HG02885 (cell line): ENCODE measurements around the gene CBL.

Experiments used
- ATAC-seq: cut with Tn5 transposase; IDR thresholded peaks from one replicate; pipeline ENCODE4 v1.9.1; 2021; ENCODE audit warnings: mild to moderate bottlenecking; ENCODE audit not compliant: unreplicated experiment, poor library complexity

Gene CBL

GRCh38 chr11:119262668-119263351 lies 56.7 kb downstream of the CBL start:
- no peak for ATAC-seq

DNA sequence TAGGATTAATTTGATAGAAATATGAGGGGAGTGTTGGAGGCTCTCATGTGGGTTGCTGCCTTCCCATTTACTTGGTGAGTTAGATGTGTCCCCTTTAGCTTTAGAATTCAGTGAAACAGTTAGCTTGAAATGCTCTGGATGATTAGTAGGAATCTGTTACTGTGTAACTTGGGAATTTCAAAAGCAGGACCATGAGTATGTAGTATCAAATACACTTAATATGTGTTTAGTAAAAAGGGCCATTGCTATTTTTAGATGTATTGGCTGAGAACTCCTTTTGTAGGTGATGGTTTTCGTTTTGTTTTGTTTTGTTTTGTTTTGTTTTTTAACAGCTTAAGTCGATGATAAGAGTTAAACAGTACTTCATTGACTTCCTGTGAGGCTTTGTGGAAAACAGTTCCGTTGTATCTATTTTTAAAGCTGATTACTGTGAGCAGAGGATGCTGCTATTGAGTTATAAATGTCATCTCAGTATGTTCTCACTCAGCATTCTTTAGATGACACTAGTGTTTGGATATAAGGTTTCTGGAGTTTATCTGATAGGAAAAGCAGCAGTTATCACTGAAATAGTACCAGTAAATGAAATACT lies 57.3 kb downstream of the CBL start:
- no peak for ATAC-seq

GRCh38 chr11:119266063-119266462 lies 59.9 kb downstream of the CBL start:
- ATAC-seq, result no peak

DNA sequence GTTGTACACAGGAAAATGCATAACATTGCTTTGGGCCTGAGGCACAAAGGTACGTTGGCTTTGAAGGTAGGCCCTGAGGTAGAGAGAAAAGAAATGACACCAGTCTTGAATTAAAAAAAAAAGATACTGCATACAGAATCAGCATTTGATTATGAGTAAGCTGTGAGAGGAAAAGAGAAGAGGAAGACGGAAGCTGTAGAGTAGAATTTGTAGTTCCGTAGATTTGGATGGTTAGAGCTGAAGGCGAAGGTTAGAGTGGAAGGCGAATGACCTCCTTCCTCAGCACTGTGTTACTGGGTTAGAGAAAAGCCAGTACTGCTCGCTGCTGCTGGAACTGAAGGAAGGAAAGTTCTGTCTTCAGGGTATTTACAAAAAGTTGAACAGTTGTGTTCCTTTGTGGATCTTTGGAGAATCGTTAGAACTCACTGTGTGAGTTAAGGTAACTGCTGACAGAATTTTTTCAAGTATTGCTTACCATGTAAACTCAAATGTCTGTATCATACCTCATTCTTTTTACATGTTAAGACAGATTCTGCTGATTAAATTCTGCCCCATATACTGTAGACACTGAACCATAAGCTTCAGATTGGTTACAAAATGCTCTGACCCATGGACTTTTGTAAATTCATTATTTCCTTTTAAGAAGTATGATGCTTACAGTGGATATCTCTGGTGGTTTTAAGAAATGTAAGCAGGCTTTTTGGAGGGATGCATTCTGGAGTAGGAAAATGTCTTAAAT lies 60.5 kb downstream of the CBL start:
- ATAC-seq, result no peak

DNA sequence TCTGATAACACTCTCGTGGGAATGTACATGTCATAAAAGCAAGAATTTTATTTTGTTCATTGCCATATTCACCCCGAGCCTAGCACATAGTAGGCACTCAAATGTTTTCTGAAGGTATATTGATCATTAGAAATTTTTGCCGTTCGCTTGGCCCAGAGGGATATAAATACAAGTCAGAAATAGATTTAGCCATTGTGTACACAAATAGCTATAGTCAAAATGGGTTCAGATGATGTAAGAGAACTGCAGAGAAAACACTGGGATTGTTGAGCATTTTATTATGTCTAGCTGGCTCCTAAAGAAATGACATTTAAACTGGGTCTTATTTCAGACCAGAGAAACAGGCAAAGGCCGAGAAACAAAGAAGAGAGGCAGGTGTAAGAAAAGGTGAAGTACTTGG lies 61.5 kb downstream of the CBL start:
- no peak for ATAC-seq

GRCh38 chr11:119273721-119274120 lies 67.6 kb downstream of the CBL start:
- ATAC-seq, result no peak

- ATAC-seq, result no peak
These were observed 71.5 kb downstream of the CBL start for GRCh38 chr11:119277660-119278059.

DNA sequence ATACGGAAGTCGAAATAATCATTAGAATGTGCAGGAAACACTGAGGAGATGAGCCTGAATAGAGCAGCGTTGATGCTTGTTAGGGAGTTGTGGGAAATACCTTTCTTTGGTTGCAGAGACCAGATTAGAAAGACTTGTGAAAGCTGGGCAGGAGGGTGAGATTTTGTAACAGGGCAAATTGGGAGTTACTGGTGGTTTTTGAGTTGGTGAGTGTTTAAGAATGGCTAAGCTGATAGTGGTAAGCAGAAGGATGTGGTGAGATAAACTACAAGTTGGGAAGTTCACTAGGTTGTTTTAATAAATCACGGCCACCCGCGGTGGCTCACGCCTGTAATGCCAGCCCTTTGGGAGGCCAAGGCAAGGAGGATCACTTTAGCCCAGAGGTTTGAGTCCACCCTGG lies 76.4 kb downstream of the CBL start:
- ATAC-seq, result no peak

- ATAC-seq, result no peak
These were observed 78.4 kb downstream of the CBL start for GRCh38 chr11:119284344-119285157.

DNA sequence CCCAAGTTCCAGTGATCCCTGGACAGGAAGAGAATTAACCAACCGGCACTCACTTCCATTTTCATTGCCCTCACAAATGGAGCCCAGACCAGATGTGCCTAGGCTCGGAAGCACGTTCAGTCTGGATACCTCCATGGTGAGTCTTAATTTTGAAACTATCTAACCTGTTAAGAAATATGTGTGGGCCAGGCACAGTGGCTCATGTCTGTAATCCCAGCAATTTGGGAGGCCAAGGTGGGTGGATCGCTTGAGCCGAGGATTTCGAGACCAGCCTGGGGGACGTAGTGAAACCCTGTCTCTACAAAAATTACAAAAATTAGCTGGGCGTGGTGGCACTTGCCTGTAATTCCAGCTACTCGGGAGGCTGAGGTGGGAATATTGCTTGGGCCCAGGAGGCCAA lies 79.3 kb downstream of the CBL start:
- ATAC-seq, result no peak

- no peak for ATAC-seq
These were observed 82.1 kb downstream of the CBL start for GRCh38 chr11:119288219-119288618.

DNA sequence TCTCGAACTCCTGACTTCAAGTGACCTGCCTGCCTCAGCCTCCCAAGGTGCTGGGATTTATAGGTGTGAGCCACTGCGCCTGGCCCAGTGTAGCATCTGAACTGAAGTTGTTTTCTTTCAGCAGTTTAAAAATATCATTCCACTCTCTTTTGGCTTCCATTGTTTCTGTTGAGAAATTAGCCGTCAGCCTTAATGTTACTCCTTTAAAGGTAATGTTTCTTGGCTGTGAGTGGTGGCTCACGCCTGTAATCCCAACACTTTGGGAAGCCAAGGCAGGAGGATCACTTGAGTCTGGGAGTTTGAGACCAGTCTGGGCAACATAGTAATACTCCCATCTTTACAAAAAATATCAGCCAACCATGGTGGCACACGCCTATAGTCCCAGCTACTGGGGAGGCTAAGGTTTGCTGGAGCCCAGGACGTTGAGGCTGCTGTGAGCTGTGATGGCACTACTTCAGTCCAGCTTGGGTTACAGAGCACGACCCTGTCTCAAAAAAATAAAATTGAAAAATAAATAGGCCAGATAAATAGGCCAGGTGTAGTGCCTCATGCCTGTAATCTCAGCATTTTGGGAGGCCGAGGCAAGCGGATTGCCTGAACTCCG lies 84.9 kb downstream of the CBL start:
- ATAC-seq, result no peak

DNA sequence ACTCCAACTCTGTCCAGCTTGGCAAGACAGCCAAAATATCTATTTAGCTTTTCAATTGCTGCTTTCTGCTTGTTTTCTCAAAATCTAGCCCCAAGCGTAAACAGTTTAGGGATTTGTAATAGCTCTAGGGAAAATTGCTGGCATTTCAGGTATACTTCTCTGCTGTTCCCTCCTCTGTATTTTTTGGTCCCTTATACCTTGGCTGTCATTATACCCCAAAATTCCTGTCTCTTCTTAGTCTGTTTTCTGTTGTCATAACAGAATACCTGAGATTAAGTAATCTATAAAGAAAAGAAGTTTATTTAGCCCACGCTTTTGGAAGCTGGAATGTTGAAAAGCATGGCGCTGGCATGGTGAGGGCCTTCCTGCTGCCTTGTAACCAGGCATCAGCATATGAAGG lies 87.3 kb downstream of the CBL start:
- no peak for ATAC-seq

DNA sequence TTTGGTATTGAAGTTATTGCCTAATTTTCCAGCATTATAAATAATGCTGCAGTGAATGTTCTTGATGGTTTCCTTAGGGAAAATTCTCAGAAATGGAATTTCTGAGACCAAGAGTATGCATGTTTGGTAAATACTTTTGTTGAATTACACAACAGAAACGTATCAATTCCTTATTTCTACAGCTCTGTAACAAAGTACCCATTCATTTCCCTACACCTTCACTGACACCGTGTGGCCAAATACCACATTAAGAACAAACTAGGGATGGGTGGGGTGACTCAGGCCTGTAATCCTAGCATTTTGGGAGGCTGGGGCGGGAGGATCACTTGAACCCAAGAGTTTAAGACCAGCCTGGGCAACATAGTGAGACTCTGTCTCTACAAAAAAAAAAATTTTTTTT lies 89.0 kb downstream of the CBL start:
- no peak for ATAC-seq

DNA sequence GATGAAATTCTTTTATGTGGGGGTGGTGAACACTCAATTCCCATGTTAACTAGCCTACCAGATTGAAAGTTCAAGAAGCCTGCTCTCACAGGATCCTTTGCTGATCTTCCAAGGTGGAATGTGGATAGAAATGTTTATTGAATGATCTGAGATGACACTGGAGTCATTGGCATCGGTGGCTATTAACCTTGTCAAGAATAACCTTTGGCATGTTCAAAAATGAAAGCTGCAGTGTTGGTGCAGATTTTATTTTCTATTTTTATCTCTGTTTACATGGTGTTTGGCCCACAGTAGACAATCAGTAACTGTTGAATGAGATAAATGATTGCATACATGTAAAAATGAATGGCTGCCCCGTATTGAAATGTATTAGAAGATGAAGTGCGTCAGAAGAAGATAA lies 91.8 kb downstream of the CBL start:
- no peak for ATAC-seq

DNA sequence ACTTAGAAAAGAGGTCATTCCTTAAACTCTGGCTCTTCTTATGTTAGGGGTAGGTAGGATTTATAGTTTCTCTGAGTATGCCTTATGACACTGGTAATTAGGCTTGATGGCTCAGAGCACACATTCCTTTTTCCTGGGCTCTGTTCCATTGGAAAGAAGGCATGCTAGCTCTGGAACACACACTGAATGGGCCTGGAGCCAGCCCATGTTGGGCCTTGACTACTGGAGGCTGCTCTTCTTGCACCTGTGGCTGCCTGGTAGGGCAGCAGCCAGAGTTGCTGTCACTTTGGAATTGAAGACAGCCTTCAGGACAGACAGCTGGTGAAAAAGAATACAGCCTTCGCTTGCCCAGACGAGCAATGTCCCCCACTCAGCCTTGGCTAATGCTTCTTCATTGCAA lies 92.6 kb downstream of the CBL start:
- ATAC-seq, result no peak

GRCh38 chr11:119299416-119299815 lies 93.3 kb downstream of the CBL start:
- no peak for ATAC-seq

DNA sequence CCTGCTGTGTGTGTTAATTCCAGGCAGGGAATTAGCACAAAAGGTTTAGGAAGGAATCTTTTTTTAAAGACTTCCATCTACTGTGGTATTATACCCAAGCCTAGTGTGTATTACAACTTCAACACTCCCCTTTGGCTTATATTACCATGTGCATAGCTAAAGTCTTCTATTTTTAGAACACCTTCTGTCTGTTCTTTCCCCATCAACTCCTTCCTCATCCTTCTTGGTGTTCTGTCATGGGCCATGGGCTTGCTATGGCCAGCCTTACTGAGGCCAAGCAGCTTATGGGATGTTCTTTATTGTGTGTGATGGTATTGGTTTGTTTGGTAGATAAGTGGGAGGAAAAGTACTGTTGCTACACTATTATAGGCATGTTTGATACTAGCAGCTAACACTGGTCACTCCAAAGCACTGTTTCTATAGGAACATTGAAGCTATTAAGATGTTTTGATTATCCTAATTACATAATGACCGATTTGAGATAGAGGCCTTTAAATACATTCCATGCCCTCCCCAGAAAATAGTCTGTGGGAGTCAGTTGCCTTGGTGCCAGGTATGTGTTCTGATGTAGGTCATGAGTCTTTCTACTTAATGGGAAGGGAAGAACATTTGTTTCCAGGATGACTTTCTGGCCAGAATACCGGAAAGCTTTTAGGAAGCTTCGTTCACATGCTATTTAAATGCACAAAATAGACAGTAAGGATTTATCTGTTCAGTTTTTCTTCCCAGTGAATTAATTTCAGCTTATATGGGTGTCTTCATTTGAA lies 94.2 kb downstream of the CBL start:
- no peak for ATAC-seq

GRCh38 chr11:119303227-119303718 lies 97.1 kb downstream of the CBL start:
- no peak for ATAC-seq
